Psoas muscle (tissue), 8 donors: ENCODE data around the gene AKIP1. TPM values are rescaled to one million over a fixed set of nuclear protein-coding genes. Genes with fewer than 3 reads are reported as not detected.

Experiments
- ATAC-seq, 4 donors: fragments of 200-7000 bp; cut with Tn5 transposase; one replicate each; pipeline ENCODE4 v1.9.1; 2020; ENCODE audit warnings: moderate library complexity in 3 of 4, mild to moderate bottlenecking in 2 of 4
- DNase-seq, 2 donors: peaks; one replicate each; pipeline ENCODE4 v3.0.0-alpha.2; 2020
- H3K27ac ChIP-seq: fragments of 200-600 bp; one replicate; pipeline ENCODE4 v1.8.0; 2022
- H3K27me3 ChIP-seq, 3 donors: fragments of 200-600 bp in 1 of 3; one replicate each; pipeline versions ENCODE4 v1.6.1 to v1.8.0; 2013 to 2022; ENCODE audit warnings: low read length in 2 of 3, mild to moderate bottlenecking in 2 of 3, moderate library complexity in 1 of 3; ENCODE audit not compliant: insufficient read depth in 3 of 3
- H3K36me3 ChIP-seq, 2 donors: fragments of 200-600 bp in 1 of 2; one replicate each; pipeline versions ENCODE4 v1.6.1 to v1.8.0; 2013 to 2022; ENCODE audit warnings: low read depth in 1 of 2, mild to moderate bottlenecking in 1 of 2, moderate library complexity in 1 of 2; ENCODE audit not compliant: insufficient read depth in 1 of 2
- H3K4me1 ChIP-seq: fragments of 200-600 bp; one replicate; pipeline ENCODE4 v1.8.0; 2022
- H3K4me3 ChIP-seq: fragments of 200-600 bp; one replicate; pipeline ENCODE4 v1.8.0; 2022; ENCODE audit warnings: mild to moderate bottlenecking
- H3K9me3 ChIP-seq: fragments of 200-600 bp; one replicate; pipeline ENCODE4 v1.8.0; 2022
- WGBS, 3 donors: extraction: QIAGEN DNeasy Blood & Tissue Kit; methylation state at CpG; one replicate each; pipeline versions ENCODE4 v1.1.6 to v1.1.7; 2013; 5-methylcytosine and 5-hydroxymethylcytosine counted together
- intact Hi-C, 2 donors: fragments of 100-400 bp; cut with DNase I; formaldehyde crosslinking; loops; one replicate each; pipeline versions ENCODE4 v1.11.0 to v1.14.2; 2022
- polyA plus RNA-seq, 3 donors: library from polyadenylated mRNA; stranded (reverse); fragments of 200-250 nt; gene quantifications; one replicate each; pipeline ENCODE4 v1.2.3, GENCODE V29; 2013
- total RNA-seq, 4 donors: library from RNA; stranded (reverse); fragmentation: NEBNext Ultra II Directional in 2 of 4; extraction: Animal tissue kit (Norgen Biotek cat#: 25700) in 2 of 4; gene quantifications; one replicate each; pipeline versions ENCODE4 v1.2.1 to v1.2.4, GENCODE V29; 2021 to 2023
- TF ChIP-seq, protein P1 (sequence below): fragments of 200-600 bp; IDR thresholded peaks from one replicate; pipeline ENCODE4 v1.8.0; 2022; ENCODE audit warnings: antibody characterized with exemption
- donor health status: healthy with polysubstance abuse.
- donor health status: DM: no; HTN: no; CAD: no; lungs with moderate emphysema.
- donor health status: Bipolar disorder and iron deficiency.
- donor health status: healthy.
- donor health status: DM: yes; HTN: yes; CAD: no.
- donor health status: DM: no; HTN: no; CAD: no.
- donor health status: DM: no; HTN: no; CAD: no.
- donor health status: DM: yes; HTN: yes; CAD: no.

AKIP1 gene
- total and polyA plus RNA-seq, 7 donors = 11.3 to 30.2 (median 18.8) TPM

DNA sequence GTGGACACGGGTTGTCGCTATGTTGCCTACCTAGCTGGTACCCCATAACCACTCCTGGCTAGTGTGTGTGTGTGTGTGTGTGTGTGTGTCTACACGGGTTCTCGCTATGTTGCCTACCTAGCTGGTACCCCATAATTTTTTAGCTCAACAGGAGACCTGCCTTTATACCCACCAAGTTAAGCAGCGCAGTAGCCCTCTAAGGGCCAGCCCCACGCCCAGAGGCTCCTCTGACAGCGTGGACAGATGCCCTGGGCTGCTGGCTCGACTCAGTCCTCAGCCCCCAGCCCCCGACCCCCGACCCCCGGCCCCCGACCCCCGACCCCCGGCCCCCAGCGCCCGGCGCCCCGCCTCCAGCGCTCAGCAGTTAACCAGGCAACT lies 351 bp upstream of the AKIP1 start:
- Histone ChIP-seq H3K4me1 (peaks cover 21% of the 10 kb centered on the region), H3K4me3 (peak overlapping the region; percentile 99), H3K27me3 (no peaks in the 10 kb centered on the region), H3K9me3 (no peaks in the 10 kb centered on the region), H3K27ac (no peak overlapping the region), H3K36me3 (peaks cover 3 to 15% of the 10 kb centered on the region in 2 donors)
- TF ChIP-seq, protein P1, sequence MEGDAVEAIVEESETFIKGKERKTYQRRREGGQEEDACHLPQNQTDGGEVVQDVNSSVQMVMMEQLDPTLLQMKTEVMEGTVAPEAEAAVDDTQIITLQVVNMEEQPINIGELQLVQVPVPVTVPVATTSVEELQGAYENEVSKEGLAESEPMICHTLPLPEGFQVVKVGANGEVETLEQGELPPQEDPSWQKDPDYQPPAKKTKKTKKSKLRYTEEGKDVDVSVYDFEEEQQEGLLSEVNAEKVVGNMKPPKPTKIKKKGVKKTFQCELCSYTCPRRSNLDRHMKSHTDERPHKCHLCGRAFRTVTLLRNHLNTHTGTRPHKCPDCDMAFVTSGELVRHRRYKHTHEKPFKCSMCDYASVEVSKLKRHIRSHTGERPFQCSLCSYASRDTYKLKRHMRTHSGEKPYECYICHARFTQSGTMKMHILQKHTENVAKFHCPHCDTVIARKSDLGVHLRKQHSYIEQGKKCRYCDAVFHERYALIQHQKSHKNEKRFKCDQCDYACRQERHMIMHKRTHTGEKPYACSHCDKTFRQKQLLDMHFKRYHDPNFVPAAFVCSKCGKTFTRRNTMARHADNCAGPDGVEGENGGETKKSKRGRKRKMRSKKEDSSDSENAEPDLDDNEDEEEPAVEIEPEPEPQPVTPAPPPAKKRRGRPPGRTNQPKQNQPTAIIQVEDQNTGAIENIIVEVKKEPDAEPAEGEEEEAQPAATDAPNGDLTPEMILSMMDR = no peak
- intact Hi-C loops = loop anchor here (5.0 to 10.0 kb wide), 2 partner anchors 218 to 224 kb away; no protein-coding TSS in a partner anchor
- 0 to 3% (median 1%) methylated on average over 6 to 19 of the region's 19 CpGs for WGBS, 3 donors
- no peak for DNase-seq
- ATAC-seq = peak; percentile 7 to 27 (median 16)

DNA sequence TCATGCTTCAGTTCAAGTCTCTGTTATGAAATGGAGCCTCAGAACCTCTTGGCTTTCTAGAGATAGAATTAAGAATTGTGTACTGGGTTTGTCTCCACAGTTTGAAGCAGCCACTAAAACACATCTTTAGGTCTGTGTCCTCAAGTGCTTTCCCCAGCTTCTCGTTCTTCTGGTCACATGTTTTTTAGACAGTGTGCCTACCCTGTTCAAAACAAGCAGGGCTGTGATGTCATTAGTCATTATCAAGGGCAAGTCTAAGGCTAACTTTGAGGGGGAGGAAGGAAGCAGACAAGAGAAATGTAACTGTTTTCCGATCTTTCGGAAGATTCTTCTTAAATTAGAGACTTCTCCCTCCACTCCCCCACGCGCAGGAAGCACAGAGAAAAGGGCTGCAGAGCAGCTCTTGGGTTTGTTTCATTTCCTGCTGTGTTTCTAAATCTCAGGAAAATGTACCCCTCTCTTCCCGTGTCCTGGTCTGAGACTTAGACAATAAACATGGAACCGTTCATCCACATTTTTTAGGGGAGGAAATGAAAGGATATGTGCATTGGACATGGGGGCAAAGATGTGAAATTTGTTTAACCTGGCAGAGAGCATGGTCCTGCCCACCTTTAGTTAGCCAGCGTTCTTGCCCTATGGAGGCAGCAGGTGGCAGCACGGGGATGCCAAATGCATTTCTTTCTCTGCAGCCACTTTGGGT lies 3.1 kb downstream of the AKIP1 start:
- Histone ChIP-seq H3K4me1 (peaks cover 29% of the 10 kb centered on the region), H3K27ac (no peak overlapping the region), H3K9me3 (no peaks in the 10 kb centered on the region), H3K27me3 (no peaks in the 10 kb centered on the region), H3K36me3 (peaks cover 6 to 48% of the 10 kb centered on the region in 2 donors), H3K4me3 (no peak overlapping the region)
- ATAC-seq (no peak), DNase-seq (no peak)
- 23 to 27% (median 27%) methylated on average over 9 of the region's 9 CpGs for WGBS, 3 donors
- TF ChIP-seq, protein P1 = peak; percentile 40
- intact Hi-C loops = loop anchor here (5.0 to 10.0 kb wide), 2 partner anchors 221 to 222 kb away; no protein-coding TSS in a partner anchor

DNA sequence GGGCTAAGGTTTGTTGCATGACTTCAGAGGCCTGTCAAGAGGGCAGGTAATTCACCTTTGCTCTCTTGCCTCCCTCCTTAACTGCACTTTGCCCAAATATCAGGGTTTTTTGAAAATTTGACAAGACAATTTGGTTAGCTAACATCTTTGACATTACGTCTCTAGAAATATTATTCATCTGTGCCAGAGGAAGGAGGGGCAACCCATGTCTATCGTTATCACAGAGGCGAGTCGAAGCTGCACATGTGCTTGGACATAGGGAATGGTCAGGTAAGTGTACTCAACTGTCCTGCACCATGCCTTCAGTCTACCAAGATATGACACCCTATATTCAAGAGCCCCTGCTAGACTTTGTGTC lies 3.7 kb downstream of the AKIP1 start:
- H3K9me3 ChIP-seq = no peaks in the 10 kb centered on the region
- DNase-seq (no peak), ATAC-seq (no peak)
- 53 to 64% (median 58%) methylated on average over 4 of the region's 4 CpGs for WGBS, 3 donors
- intact Hi-C loops = loop anchor here (5.0 to 10.0 kb wide), 2 partner anchors 220 to 222 kb away; no protein-coding TSS in a partner anchor
- H3K27ac ChIP-seq = no peak overlapping the region
- no peaks in the 10 kb centered on the region for H3K27me3 ChIP-seq
- H3K4me1 ChIP-seq = peaks cover 29% of the 10 kb centered on the region
- TF ChIP-seq, protein P1 = no peak
- peaks cover 6 to 53% of the 10 kb centered on the region in 2 donors for H3K36me3 ChIP-seq
- no peak overlapping the region for H3K4me3 ChIP-seq

DNA sequence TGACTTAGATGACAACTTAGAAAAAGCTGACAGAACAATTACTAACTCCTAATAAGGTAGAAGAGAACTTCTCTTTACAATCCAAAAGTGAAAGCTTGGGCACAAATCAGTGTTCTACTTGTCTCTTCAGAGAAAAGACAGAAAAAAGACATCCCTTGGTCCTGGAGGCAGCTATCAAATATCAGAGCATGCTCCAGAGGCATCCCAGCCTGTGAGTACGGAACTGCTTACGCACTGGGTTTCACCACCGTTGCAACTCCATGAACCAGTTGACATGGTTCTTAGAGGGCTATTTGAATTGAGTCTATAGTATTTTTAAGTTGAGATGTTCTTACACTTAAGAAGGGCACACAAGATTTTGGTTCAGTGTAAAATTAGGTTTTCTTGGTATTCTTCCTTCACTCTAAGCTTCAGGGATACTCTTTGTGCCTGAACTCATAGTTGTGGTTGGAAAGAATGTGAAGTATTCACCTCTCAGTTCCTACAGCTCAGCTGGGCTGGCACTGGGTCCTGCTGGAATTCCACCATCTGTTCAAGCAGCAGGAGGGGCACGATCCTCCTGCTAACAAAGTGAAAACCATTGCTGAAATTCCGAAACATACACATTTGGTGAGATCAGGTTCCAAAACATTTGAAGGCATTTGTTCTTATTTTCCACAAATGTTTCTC lies 6.3 kb downstream of the AKIP1 start:
- TF ChIP-seq, protein P1 = no peak
- Histone ChIP-seq H3K4me1 (peaks cover 26% of the 10 kb centered on the region), H3K36me3 (peaks cover 9 to 79% of the 10 kb centered on the region in 2 donors), H3K27ac (peak overlapping the region; percentile 21), H3K27me3 (no peaks in the 10 kb centered on the region), H3K4me3 (no peak overlapping the region), H3K9me3 (no peaks in the 10 kb centered on the region)
- peak in 1 of 2 donors; percentile 56 for DNase-seq
- intact Hi-C loops = loop anchor here in 1 of 2 donors (10.0 kb wide), 1 partner anchor 218 kb away; no protein-coding TSS in a partner anchor
- 33 to 55% (median 37%) methylated on average over 5 of the region's 5 CpGs for WGBS, 3 donors
- peak; percentile 57 to 84 (median 69) for ATAC-seq
